Superior temporal gyrus (tissue), 1 donor: ENCODE data around the gene LRRC38.
"Not testable (repeated sequence)": the region's sequence is repeated elsewhere in the genome, so short reads cannot be mapped to it uniquely, and the experiment has no call there.

ENCODE experiments used
- DNase-seq: peaks from one replicate; pipeline ENCODE4 v3.0.0-alpha.2; 2016; ENCODE audit errors: extremely low spot score

Gene LRRC38, protein sequence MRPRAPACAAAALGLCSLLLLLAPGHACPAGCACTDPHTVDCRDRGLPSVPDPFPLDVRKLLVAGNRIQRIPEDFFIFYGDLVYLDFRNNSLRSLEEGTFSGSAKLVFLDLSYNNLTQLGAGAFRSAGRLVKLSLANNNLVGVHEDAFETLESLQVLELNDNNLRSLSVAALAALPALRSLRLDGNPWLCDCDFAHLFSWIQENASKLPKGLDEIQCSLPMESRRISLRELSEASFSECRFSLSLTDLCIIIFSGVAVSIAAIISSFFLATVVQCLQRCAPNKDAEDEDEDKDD

DNA sequence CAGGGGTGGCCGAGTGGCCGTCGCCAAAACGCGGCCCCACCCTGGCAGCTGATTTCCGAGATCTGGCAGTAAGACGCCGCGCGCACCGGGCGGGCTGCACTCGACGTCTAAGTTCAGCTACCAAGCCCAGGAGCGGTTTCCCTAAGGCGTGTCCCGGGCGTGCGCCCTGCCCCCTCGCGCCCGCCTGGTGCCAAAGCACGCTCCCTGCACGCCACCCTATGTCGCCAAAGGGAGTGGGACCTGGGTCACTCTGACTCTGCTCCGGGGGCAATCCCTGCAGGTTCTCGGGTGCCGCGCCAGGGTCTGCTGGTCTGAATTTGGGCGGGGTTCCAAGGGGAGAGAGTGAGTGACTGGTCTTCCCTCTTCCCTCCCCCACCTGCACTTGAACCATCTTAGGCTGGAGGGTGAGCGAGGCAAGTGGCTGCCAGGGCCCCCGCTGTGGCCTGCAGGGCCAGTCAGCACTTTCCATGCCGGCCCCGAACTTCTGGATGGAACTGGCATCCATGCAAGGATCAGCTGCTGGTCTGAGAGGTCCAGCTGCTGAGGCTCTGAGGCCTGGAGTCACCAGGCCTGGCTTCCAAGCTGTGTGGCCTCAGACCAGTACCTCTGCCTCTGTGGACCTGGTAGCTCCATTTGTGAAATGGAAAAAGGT lies at the start of gene LRRC38:
TSS of gene LRRC38 (minus strand) at position 109 of the 652 bp plus-strand sequence. CDS start 410 bp downstream, outside the sequence.
- DNase-seq, result no peak

DNA sequence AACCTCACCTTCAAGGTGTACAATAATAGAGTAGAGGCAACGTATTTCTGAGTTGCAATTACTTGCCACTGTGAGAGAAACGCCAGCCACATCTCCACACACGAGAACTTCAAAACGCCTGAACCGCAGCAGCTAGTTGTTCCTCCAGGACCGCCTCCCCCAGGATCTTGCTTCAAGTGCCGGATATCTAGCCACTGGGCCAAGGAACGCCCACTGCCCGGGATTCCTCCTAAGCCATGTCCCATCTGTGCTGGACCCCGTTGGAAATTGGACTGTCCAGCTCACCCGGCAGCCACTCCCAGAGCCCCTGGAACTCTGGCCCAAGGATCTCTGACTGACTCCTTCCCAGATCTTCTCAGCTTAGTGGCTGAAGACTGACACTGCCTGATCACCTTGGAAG lies 49.2 kb upstream of the LRRC38 start:
- not testable (repeated sequence) for DNase-seq

DNA sequence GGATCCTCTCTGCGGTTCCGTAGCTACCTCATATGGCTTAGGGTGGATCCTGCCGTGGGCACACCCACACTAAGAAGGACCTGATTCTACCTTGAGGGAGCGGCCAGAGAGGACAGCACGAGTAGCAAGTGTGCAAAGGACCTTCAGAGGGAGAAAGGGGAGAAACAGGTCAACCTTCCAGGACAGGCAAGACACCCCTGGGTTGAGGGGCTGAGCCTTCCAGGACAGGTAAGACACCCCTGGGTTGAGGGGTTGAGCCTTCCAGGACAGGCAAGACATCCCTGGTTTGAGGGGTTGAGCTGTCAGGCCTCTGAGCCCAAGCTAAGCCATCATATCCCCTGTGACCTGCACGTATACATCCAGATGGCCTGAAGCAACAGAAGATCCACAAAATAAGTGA lies 46.7 kb upstream of the LRRC38 start:
- no peak for DNase-seq

DNA sequence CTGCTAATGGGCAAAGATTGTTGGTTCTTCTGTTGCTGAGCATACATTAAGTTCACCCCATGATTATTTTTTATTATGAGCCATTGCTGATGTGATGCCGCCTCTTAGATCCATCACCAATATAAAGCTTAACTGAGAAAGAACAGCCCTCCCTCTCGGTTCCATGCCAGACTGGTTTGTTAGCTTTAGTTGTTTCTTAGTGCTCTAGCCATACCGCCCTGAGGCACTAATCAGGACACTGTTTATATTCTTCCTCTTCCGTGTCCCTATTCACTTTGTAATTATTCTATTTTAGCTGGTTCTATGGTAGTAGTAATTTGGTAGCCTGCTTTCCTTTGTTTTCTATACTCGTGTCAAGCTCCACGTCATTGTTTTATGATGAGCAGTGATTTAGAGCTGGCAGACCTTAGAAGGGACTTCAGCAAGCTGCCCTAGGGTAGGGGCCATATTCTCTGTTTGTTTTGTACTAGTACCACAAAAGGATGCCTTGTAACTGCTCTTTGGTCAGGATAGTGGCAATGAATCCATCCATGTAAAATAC lies 42.5 kb upstream of the LRRC38 start:
- DNase-seq, result no peak

DNA sequence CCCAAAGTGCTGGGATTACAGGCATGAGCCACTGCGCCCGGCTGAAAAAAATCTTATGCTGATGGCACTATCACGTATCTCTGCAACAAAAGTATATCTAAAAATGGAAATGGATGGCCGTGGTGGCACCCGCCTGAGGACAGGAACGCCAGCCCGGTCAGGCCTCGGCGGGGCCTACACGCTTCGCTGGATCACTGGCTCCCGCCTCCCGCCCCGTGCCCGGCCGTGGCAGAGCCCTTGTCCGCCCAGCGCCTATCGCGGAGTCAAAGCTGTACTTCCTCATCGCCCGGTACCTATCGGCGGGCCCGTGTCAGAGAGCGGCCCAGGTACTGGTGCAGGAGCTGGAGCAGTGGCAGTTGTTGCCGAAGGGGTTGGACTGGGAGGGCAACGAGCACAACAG lies 41.0 kb upstream of the LRRC38 start:
- DNase-seq, result no peak

DNA sequence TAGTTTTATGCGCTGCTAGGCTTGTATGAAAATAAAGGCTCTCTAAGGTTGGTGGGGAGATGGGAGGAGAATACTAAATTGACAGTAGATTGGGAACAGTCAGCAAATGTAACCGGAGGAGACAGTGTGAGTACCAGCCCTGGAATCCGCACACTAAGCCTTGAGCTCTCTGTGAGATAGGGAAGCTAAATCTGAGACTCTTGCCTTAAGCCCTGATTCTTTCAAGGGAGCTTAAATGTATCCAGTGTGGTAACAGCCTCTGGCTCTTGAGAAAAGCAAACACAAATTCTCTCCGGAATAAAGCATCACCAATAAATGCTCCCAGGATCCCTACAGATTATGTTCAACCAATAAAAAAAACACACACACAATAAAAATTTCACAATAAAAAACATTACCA lies 36.9 kb upstream of the LRRC38 start:
- DNase-seq, result no peak

DNA sequence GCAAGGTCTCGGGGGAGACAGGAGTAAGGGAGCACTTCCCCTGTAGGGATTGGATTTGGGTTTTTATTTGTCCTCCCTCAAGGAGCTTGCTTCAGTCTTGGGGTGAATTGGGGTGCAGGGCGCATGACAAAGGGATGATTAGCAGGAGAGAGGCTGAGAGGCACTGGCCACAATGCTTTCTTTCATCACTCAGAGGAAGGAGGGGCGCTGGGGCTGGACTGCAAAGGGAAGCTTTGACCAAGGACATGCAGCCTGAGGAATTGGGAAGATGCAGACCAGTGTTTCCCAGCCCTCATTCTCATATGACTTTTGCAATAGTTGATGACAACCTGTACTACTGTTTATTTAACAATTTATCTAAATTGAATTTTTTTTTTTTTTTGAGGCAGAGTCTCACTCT lies 35.7 kb upstream of the LRRC38 start:
- DNase-seq, result peak; percentile 77

DNA sequence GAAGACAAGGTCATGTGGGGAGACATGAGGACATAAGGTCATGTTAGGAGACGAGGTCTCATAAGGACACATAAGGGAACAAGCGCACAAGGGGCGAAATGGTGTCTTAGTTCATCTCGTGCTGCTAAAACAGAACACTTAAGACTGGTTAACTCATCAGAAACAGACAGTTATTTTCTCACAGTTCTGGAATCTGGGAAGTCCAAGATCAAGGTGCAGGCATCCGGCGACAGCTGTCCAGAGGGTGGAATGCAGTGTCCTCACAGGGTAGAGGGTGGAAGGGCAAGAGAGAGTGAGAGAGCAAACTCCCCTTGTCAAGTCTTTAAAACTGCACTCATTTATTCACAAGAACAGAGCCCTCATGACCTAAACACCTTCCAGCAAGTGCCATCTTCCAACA lies 35.2 kb upstream of the LRRC38 start:
- no peak for DNase-seq

DNA sequence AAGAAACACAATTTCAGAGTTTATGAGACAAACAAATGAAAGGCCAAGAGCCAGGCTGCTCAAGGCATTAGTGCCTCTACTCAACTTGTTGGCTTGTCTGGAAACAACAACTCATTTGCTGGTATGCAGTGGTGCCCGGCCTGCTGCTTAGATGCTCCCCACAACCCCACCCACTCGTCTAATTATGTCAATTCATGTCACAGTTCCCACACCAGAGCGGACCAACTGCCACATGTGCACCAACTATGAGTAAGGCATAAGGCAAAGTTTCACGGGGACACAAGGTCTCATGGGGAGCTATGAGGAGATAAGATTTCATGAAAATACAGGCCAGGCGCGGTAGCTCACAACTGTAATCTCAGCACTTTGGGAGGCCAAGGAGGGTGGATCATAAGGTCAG lies 34.5 kb upstream of the LRRC38 start:
- no peak for DNase-seq

DNA sequence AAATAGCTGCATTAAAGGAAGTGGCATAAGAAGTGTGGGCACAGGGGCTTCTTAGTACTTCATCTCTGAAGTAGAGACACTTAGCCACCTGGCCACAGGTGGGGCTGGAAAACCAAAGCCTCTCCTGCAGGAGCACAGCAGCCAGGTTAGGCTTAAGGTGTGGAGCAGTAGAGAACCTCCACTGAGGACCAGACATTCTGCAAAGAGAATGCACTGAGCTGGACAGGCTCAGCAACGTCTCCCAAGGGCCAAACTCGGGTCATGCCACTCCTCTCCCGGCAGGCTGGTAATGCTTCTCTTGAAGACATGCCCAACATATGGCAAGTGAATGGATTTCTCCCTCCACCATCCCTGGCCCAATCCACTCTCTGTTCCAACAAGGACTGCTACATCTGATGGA lies 33.0 kb upstream of the LRRC38 start:
- DNase-seq, result no peak

DNA sequence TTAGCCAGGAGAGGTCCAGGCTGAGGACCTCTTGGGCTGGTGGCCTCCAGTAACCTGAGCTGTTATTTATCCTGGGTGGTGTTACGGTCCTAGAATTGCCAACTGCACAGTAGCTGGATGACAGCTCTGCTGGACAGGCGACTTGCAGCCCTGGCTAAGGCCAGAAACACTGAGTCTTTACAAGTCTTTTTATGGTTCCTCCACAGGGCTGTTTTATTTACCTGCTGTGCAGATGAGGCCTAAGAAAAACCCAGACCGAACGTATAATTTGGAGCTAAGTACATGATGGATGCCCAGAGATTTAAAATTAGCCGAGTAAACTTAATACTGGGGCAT lies 30.4 kb upstream of the LRRC38 start:
- DNase-seq, result no peak

DNA sequence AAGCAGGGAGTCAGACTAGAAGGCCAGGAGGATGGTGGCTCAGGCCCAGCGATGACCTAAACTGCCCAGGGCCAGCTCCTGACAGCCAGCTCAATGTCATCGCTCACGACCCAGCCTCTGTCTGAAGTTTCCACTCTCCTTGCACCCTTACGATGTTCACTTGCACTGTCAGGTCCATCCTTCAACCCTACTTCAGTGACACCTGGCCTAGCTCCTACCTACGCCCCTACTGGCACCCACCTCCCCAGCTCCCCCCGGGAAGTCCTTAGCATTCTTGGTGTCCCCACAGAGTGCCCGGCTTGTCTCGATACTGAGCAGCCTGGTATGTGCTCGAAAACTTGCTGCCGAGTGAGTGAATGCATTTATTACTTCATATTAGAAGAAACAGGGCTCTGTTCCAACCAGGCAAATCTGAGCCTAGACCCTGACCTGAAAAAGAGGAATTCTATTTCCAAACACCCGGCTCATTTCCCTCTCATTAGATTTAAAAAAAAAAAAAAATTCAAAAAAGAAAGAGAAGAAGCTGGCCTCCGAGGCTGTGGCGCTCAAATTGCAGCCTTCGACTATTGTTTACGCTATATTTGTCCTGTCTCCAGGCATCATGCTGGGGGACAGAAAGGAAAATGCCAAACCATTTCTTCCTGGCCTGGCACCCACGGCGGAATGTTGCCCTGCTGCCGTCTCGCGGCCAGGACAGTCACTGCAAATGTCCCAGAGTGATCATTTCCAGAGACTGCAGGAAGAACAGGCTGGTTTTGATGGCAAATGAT lies 29.8 kb upstream of the LRRC38 start:
- DNase-seq, result peak; percentile 58

DNA sequence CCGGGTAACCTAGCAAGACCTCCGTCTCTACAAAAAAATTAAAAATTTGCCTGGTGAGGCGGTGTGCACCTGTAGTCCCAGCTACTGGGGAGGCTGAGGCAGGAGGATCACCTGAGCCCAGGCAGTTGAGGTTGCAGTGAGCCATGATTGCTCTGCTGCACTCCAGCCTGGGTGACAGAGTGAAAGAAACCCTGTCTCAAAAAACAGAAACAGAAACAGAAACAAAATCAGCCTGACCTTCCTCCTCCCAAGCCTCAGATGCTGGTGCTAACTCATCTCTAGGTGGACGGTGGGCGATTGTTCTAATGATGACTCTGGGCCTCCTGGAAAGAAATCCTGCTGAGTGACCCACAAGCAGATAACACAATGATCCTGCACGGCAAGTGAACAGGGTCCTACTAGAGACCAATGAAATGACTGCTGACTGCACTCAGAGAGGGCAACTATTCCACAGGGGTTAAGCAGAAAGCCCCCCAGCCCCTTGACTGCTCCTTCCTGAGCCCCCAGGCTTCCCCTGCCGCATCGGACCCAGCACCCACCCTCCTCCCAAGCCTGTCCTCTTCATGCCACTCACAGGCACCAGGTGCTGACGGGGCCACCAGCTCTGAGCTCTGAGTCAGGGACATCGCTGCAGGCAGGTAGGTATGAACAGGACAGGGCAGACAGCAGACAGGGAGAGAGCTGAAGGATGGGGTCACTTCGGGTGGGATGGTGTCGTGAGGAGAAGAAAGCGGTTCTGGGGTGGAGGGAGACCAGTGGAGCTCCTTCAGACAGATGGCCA lies 27.8 kb upstream of the LRRC38 start:
- no peak for DNase-seq

DNA sequence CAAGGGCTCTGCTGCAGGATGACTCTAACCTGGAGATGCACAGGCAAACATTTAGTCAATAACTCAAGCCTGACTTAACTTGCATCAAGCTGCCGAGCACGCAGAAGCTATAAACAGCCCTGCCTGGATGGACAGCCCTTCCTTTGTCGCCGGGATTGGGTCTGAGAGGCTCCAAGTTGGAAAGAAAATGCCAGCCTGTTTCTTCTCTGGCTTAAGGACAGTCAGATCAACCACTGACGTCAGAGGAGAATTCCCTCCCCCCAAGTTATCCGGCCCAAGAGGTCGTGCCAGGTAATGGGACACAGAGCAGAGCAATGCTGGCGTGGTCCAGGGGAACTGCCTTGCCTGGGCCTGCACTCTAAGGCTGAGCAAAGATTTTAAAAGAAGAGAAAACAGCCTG lies 27.1 kb upstream of the LRRC38 start:
- no peak for DNase-seq

DNA sequence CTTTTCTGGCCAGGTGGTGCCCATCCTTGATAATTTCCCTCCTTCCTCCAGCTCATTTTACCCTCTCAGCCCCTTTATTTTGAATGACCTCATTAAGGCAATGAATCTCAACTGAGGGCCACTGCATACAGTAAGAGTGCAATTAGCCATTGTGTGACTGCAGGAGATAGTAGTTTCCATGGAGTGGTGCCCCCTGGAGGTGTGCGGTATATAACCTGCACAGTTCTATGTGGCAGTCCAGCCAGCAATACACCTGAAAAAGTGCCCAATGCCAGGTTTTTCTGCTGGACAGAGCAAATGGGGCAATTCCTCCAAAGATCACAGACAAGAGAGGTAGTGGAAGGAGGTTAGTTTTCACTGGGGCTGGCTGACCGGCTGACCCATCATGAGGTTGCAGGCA lies 25.9 kb upstream of the LRRC38 start:
- DNase-seq, result no peak

DNA sequence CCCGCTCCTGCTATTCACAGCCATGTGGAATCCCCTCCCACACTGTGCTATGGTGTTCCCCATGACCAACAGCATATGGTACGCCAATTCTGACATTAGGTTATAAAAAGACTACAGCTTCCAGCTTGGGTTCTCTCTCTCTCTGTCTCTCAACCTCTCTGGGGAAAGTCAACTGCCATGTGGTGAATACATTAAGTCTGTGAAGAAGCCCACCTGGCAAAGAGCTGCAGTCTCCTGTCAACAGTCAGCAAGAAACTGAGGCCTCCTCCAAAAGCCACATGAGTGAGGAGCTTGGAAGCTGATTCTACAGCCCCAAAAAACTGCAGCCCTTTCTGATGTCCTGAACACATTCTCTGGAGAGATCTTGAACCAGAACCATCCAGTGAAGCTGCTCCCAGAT lies 25.0 kb upstream of the LRRC38 start:
- no peak for DNase-seq

DNA sequence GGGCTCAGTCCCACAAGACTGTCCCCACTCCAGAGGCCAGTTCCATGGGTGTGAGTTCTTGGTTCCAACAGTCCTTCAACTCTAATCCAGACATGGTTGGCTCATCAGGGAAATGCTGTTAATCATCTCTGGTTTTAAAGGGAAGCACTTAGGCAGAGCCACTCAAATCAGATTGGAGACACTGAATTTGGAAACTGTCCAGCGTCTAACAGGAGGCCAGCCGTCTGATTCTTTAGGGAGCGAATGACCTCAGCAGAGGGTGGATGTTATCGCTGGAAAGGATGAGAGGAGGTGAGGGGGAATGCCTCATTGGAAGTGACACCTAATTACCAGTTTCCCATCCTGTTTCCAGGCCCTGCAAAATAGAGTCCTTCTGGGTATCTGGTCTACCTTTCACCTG lies 22.8 kb upstream of the LRRC38 start:
- DNase-seq, result no peak

DNA sequence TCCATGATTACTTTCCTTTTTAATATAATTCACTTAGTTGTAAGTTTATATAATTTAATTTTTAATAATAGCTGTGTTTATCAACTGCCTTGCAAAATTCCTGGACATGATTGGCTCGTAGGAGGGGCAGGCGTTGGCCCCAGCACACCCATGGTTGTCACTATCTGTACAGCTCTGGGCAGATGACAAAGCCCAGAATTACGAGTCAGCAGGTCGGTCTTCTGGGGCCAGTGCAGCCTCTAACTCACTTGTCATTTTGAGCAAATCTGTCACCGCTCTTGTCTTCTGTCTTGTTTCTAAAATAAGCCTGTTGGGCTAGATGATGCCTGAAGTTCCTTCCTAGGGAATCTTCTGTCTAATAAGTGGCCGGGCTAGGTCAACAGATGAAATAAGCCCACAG lies 21.4 kb upstream of the LRRC38 start:
- DNase-seq, result no peak

DNA sequence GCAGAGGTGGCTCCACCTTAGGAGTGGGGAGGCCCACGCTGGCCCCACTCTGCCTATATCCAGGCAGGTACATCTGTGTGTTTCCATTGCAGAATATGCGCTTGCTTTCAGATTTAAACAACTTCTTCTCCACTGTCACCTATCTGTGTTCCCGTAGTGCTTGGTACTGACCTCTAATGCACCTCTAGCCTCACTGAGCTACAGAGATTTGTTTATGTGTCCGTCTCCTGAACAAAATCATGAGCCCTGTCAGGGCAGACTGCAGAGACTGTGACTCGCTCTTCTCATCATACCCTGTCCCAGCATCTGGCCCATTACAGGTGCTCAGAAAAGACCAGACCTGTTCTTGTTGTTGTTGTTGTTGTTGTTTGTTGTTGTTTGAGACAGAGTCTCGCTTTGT lies 14.5 kb upstream of the LRRC38 start:
- DNase-seq, result no peak

DNA sequence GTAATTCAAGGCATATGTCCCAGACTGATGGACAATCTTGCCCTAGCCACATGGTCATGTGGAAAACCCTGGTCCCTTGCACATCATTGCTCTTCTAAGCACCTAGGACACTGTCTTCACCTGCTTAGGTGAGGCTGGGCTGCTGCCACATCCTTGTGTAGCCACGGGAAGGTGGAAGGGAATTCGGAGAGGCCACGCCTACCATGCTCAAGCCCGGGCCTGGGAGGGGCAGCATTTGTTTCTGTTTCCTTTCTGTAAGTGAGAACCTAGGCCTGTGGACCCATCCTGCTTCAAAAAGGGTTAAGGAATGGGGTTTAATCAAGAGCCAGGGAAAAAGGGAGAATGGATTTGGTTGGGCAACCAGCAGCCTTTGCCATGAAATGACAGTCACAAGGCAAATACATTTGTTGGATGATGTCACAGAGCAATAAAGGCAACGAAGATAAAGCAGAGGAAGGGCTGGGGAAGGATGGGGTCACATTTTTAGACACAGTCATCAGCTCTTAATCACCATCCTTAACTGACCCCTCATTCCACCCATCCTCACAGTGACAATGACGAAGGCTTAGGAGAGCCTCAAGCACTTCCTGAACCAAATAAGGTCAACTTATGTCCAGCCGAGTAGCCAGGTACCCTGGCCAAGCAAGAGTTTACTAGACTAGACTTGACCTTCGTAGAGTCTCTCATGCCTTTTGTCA lies 10.1 kb upstream of the LRRC38 start:
- no peak for DNase-seq

DNA sequence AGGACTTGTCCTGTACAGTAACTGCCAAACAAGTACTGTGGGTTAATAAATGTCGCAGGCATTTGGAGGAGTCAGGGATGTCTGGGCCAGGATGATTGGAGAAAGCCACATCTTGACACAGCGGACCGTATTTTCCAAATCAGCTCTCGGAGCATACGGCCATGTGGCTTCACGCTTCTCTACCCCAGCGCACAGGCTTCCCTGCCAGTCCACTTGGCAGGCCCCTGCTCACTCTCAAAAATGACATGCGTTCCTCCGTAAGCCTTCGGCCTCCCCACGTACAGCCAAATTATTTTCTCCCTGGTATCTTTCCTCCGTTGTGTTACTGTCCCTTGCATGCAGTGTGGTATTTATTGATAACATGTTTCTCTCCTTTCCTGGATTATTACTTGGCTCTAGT lies 7.2 kb upstream of the LRRC38 start:
- DNase-seq, result no peak
